GM12801 (cell line): ENCODE results near the gene PHOX2A.

Experiments used
- CTCF ChIP-seq: IDR thresholded peaks from one replicate; pipeline ENCODE4 v1.5.1; 2011; ENCODE audit warnings: control low read depth; ENCODE audit not compliant: insufficient read length; ENCODE audit errors: extremely low read depth

The PHOX2A gene

GRCh38 chr11:72239313-72239848, 4.6 kb downstream of the PHOX2A start:
- no peak for TF ChIP-seq CTCF

GRCh38 chr11:72238492-72239312, 5.3 kb downstream of the PHOX2A start:
- no peak for TF ChIP-seq CTCF

GRCh38 chr11:72238040-72238450, 5.9 kb downstream of the PHOX2A start:
- TF ChIP-seq CTCF = peak; percentile 43

- TF ChIP-seq CTCF = no peak
Observed at GRCh38 chr11:72237112-72237931, 6.7 kb downstream of the PHOX2A start.

GRCh38 chr11:72236774-72237111, 7.2 kb downstream of the PHOX2A start:
- no peak for TF ChIP-seq CTCF

GRCh38 chr11:72236083-72236697, 7.8 kb downstream of the PHOX2A start:
- no peak for TF ChIP-seq CTCF
